WERI-Rb-1 (cell line): ENCODE data around the gene MAML2.

Experiments
- DNase-seq: peaks from one replicate; pipeline ENCODE4 v3.0.0-alpha.2; 2020
- H3K27ac ChIP-seq: fragments of 250-450 bp; sonication (Bioruptor Pico); 2 replicates; pipeline ENCODE4 v1.5.1; 2020; ENCODE audit warnings: mild to moderate bottlenecking, moderate library complexity
- H3K27me3 ChIP-seq: fragments of 250-450 bp; sonication (Bioruptor Pico); 2 replicates; pipeline ENCODE4 v1.5.1; 2021; ENCODE audit warnings: mild to moderate bottlenecking, low read depth, moderate library complexity; ENCODE audit not compliant: insufficient read depth, severe bottlenecking
- H3K36me3 ChIP-seq: fragments of 250-450 bp; sonication (Bioruptor Pico); 2 replicates; pipeline ENCODE4 v1.5.1; 2020; ENCODE audit warnings: mild to moderate bottlenecking, moderate library complexity
- H3K4me3 ChIP-seq: 2 replicates; pipeline ENCODE4 v1.5.1; 2011; ENCODE audit warnings: low read depth, mild to moderate bottlenecking, control low read depth, low read length
- H3K9me3 ChIP-seq: fragments of 250-450 bp; sonication (Bioruptor Pico); 2 replicates; pipeline ENCODE4 v1.5.1; 2021; ENCODE audit warnings: mild to moderate bottlenecking, moderate library complexity; ENCODE audit not compliant: severe bottlenecking
- CTCF ChIP-seq: IDR thresholded peaks from 2 replicates; pipeline ENCODE4 v1.5.1; 2011; ENCODE audit warnings: low read depth, mild to moderate bottlenecking, control low read depth, inconsistent platforms, low read length

MAML2 gene

DNA sequence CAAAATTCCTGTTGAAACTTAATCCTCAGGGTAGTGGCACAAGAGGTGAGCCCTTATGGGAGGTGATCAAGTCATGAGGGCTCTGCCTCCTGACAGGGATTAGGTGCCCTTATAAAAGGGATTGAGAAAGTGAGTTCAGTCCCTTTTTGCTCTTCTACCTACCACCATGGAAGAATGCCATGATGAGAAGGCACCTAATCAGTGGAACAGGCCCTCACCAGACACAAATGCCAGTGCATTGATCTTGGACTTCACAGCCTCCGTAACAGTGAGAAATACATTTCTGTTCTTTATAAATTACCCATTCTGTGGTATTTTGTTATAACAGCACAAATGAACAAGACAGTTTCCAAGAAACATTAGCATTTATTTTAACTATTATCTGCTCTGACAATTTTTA lies 338.1 kb downstream of the MAML2 start:
- H3K9me3 ChIP-seq: no peaks in the 10 kb centered on the region
- no peak for TF ChIP-seq CTCF
- no peak overlapping the region for H3K4me3 ChIP-seq
- H3K27ac ChIP-seq: no peak overlapping the region
- H3K27me3 ChIP-seq: no peaks in the 10 kb centered on the region
- H3K36me3 ChIP-seq: no peaks in the 10 kb centered on the region
- no peak for DNase-seq

GRCh38 chr11:96002754-96003290 lies 340.2 kb downstream of the MAML2 start:
- H3K27me3 ChIP-seq: no peaks in the 10 kb centered on the region
- H3K27ac ChIP-seq: no peak overlapping the region
- DNase-seq: no peak
- no peak overlapping the region for H3K4me3 ChIP-seq
- no peak for TF ChIP-seq CTCF
- H3K36me3 ChIP-seq: no peaks in the 10 kb centered on the region
- H3K9me3 ChIP-seq: no peaks in the 10 kb centered on the region

DNA sequence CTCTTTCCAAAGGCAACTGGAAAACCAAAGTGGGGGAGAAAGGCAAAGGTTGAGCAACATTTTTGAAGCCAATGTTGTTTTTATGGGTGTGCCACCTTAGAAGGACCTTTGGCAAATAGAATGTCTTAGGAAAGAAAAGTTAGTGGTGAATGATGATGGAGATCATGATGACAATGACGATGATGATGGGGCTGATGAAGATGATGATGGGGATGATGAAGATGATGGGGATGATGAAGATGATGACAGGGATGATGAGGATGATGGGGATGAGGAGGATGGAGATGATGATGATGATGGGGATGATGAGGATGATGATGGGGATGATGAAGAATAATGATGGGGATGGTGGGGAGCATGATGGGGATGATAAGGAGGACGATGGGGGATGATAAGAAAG lies 340.7 kb downstream of the MAML2 start:
- Histone ChIP-seq H3K27me3 (no peaks in the 10 kb centered on the region), H3K9me3 (no peaks in the 10 kb centered on the region), H3K4me3 (no peak overlapping the region), H3K36me3 (no peaks in the 10 kb centered on the region), H3K27ac (no peak overlapping the region)
- no peak for DNase-seq
- no peak for TF ChIP-seq CTCF

GRCh38 chr11:96001037-96001436 lies 342.0 kb downstream of the MAML2 start:
- Histone ChIP-seq H3K27ac (no peak overlapping the region), H3K27me3 (no peaks in the 10 kb centered on the region), H3K9me3 (no peaks in the 10 kb centered on the region), H3K4me3 (no peak overlapping the region), H3K36me3 (no peaks in the 10 kb centered on the region)
- no peak for TF ChIP-seq CTCF
- DNase-seq: no peak

GRCh38 chr11:95999711-96000406 lies 343.1 kb downstream of the MAML2 start:
- Histone ChIP-seq H3K4me3 (no peak overlapping the region), H3K27ac (no peak overlapping the region), H3K9me3 (no peaks in the 10 kb centered on the region), H3K27me3 (no peaks in the 10 kb centered on the region), H3K36me3 (no peaks in the 10 kb centered on the region)
- no peak for TF ChIP-seq CTCF
- DNase-seq: no peak
